Ecto neural progenitor cell (in vitro differentiated cells): Measurements from ENCODE around the gene CDC16.
A peak's percentile ranks its signal among the peaks of the same experiment; 100 is the strongest.
"Not testable (repeated sequence)": the region's sequence is repeated elsewhere in the genome, so short reads cannot be mapped to it uniquely, and the experiment has no call there.

Experiments used
- DNase-seq: peaks from one replicate; pipeline ENCODE4 v3.0.0-alpha.2; 2018; ENCODE audit warnings: low spot score

Gene CDC16

GRCh38 chr13:114263578-114263977 lies 28.9 kb downstream of the CDC16 start:
- DNase-seq = no peak

GRCh38 chr13:114264313-114264712 lies 29.6 kb downstream of the CDC16 start:
- not testable (repeated sequence) for DNase-seq

- DNase-seq = no peak
Measured at GRCh38 chr13:114264886-114265611, 30.4 kb downstream of the CDC16 start.

- DNase-seq = no peak
Measured at GRCh38 chr13:114266241-114266640, 31.5 kb downstream of the CDC16 start.

GRCh38 chr13:114268344-114269280 lies 33.9 kb downstream of the CDC16 start:
- DNase-seq = no peak

- no peak for DNase-seq
Measured at GRCh38 chr13:114269281-114269770, 34.6 kb downstream of the CDC16 start.

GRCh38 chr13:114272977-114273376 lies 38.3 kb downstream of the CDC16 start:
- no peak for DNase-seq

GRCh38 chr13:114275304-114275703 lies 40.6 kb downstream of the CDC16 start:
- DNase-seq = no peak

GRCh38 chr13:114279146-114279545 lies 44.4 kb downstream of the CDC16 start:
- DNase-seq = no peak

- DNase-seq = no peak
Measured at GRCh38 chr13:114279758-114280355, 45.2 kb downstream of the CDC16 start.

GRCh38 chr13:114281351-114282040 lies 46.8 kb downstream of the CDC16 start, which contains the start of gene UPF3A:
UPF3A (plus strand) TSS chr13:114281601; CDS start chr13:114281640, 39 bp downstream.
- peak; percentile 97 for DNase-seq

GRCh38 chr13:114282041-114282670 lies 47.5 kb downstream of the CDC16 start:
- peak; percentile 75 for DNase-seq

- DNase-seq = no peak
Measured at GRCh38 chr13:114283576-114283975, 48.9 kb downstream of the CDC16 start.

GRCh38 chr13:114284680-114285079 lies 50.0 kb downstream of the CDC16 start:
- DNase-seq = no peak

GRCh38 chr13:114285166-114285808 lies 50.6 kb downstream of the CDC16 start:
- no peak for DNase-seq

- no peak for DNase-seq
Measured at GRCh38 chr13:114286808-114287207, 52.1 kb downstream of the CDC16 start.

GRCh38 chr13:114288157-114288591 lies 53.5 kb downstream of the CDC16 start:
- no peak for DNase-seq

GRCh38 chr13:114296448-114296847 lies 61.8 kb downstream of the CDC16 start:
- DNase-seq = no peak

- no peak for DNase-seq
Measured at GRCh38 chr13:114296902-114297301, 62.2 kb downstream of the CDC16 start.

- DNase-seq = no peak
Measured at GRCh38 chr13:114298866-114299265, 64.2 kb downstream of the CDC16 start.
